PFSK-1 (cell line): ENCODE results near the gene RTN4RL1.

Source experiments
- POLR2AphosphoS5 ChIP-seq: IDR thresholded peaks from 2 replicates; pipeline ENCODE4 v1.6.1; 2012; ENCODE audit warnings: low read depth, mild to moderate bottlenecking, control low read depth, low read length, moderate library complexity
- TAF1 ChIP-seq: IDR thresholded peaks from 2 replicates; pipeline ENCODE4 v1.6.1; 2012; ENCODE audit warnings: low read length, control low read depth, borderline replicate concordance; ENCODE audit not compliant: insufficient read depth

- no peak for TF ChIP-seq TAF1
- no peak for TF ChIP-seq POLR2AphosphoS5
Observed at GRCh38 chr17:2064147-2064489, 39.0 kb upstream of the RTN4RL1 start.
